DLD1 (cell line): ENCODE data around the gene SMOC2.

ENCODE experiments used
- in situ Hi-C: cut with HindIII; loops from 2 replicates; pipeline ENCODE4 v1.10.0; 2017; ENCODE audit warnings: low sequenced_read_pairs

SMOC2 gene

DNA sequence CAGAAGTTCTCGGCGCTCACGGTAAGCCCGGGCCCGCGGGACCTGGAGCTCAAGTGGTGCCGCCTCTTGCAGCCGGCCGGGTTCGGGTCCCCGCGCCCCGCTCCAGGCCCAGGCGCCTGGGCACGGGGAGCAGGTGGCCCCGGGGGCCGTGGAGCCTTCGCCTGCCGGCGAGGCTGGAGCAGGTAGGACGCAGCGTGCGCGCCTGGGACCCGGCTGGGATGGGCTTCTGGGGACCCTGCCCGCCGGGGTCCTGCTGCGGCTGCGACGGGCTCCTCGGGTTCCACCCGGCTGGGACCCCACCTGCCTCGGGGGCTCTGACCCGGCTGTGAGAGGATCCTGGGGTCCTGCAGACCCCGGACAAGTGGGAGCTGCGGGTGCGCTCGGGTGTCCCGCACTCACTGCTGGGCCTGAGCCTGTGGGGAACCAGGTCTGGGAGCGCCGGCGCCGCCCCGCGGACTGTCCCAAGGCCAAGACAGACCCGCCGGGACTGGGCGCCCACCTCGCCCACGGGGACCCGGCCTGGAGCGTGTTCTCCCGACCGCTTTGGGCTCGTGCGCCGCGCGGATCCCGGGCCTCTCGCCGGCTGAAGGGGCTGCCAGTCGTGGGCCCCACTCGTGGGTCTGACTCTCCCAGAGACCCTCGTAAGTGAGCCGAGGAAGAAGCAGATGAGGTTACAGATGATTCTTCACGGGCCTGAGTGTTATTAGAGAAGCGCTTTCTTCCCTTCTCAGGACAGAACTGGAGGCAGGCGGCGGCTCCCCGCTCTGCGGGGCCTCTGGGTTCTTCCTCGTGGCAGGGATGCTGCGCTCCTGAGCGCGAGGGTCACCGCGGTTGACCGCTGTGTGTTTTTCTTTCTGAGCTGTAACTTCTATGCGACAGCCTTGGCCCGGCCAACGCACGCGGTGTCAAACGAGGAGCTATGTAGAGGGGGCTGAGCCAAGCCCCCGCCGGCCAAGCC, 729 bp downstream of the SMOC2 start:
- in situ Hi-C loops, result no loop called here

DNA sequence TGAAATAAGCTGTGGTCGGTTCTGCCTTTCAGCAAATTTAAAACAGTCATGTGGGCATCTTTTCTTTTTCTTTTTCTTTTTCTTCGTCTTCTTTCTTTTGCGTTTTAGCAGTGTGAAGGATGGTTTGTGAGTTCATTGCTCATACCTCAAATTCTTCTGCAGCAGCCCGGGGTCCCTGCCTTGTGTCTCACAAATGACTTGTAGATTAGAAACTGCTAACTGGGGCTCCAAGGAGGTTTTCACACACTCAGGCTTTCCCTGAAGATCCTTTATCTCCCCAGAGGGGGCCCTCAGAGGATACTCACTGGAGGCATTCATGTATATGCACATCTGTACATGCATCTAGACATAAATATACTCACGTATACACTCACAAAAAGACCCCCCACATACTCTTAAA, 1.7 kb downstream of the SMOC2 start:
- in situ Hi-C loops, result no loop called here

DNA sequence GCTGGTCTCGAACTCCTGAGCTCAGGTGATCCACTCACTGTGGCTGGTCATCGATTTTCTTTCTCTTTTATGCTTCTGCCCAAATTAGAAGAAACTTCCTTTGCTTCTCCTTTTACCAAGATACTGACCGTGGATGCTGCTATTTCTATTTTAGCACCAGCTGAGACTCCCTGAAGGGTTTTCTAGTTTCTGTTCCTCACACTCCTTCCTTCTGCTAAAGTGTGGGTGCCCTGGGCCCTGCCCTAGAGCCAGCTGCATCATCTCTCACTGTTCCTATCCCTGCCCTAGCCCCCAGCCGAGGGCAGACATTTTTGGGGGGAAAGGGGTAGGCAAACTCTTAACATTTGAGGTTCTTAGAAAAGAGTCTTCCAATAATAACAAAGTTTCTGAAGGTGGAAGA, 6.3 kb downstream of the SMOC2 start:
- in situ Hi-C loops, result no loop called here

DNA sequence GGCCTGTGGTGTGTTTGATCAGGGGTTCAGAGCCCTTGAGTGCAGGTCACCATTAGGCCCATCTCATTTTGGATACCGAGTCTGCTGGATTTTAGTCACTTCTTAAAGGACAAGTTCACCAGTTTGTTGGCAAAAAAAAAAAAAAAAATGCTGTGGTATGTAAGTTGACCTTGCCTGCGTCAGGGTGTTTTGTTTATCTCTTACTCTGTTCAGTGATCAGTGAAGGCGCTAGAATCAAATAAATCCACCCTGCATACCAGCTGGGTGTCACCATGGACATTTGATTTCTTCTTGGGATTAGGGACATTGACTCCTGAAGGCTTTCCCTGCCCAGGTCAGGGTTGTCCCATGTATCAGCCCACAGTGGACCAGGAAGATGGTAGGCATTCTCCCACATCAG, 6.7 kb downstream of the SMOC2 start:
- in situ Hi-C loops, result no loop called here

DNA sequence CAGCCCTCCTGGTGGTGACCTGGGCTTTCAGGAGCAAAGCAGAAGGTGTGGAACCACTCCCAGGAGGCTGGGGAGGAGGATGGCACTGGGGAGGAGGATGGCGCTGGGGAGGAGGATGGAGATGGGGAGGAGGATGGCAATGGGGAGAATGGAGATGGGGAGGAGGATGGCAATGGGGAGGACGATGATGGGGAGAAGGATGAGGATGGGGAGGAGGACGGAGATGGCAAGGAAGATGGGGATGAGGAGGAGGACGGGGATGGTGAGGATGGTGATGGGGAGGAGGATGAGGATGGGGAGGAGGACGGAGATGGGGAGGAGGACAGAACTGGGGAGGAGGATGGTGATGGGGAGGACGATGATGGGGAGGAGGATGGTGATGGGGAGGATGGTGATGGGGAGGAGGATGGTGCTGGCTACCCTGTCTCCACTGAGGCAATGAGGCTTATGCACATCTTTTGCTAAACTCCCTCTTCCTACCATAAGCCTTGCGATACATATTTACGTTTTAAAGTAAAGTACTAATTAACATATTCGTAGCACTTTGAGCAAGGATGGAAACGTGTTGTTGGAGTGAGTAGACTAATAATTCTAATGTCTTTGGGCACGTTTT, 7.4 kb downstream of the SMOC2 start:
- in situ Hi-C loops, result no loop called here

DNA sequence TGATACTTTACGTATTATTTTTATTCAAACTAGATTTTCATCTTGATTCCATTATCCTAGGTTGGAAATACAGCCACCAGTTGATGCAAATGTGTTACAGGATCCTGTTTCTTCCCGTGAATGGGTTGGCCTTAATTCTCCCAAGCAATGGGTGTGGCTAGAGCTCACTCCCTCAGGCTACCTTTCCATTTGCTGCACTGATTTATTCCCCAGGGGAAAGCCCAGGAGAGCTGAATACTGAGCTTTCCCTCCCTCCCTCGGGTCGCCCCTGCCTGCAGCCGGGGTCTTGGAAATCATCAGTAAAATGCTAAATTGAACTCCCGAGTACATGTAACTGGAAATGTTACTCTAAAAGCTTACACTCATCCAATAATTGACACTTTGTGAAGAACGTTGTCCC, 9.9 kb downstream of the SMOC2 start:
- in situ Hi-C loops, result no loop called here

DNA sequence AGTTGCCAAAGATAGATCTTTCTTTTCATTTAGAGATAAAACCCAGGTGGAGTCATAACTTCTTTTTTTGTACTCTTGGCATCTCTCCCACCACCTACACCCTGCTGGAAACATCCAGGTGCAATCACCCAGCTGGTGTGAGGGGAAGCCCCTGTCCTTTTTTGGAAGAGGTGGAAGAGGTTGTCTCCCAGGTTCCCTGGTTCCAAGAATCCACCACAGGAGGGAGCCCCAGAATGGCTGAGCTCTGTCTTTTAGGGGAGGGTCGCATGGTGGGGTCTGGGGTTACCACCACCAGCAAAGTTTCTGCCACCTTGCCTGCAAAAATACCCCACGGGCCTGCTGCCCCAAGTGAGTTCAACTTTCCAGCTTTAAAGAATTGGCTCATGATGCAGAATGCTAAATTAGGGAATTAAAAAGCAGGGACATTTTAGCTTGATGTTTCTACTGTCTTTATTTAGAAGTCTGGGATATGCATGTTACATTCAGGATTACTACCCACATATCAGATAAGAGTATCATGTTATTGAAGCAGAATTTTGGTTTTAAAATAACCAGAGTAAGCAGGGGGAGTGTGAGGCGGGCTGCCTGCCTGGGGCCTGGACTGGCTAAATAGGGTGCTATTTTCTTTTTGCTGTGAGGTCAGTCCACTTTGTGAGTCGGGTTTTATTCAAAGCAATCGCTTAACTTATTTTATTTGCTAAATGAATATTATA, 11.0 kb downstream of the SMOC2 start:
- in situ Hi-C loops, result no loop called here

DNA sequence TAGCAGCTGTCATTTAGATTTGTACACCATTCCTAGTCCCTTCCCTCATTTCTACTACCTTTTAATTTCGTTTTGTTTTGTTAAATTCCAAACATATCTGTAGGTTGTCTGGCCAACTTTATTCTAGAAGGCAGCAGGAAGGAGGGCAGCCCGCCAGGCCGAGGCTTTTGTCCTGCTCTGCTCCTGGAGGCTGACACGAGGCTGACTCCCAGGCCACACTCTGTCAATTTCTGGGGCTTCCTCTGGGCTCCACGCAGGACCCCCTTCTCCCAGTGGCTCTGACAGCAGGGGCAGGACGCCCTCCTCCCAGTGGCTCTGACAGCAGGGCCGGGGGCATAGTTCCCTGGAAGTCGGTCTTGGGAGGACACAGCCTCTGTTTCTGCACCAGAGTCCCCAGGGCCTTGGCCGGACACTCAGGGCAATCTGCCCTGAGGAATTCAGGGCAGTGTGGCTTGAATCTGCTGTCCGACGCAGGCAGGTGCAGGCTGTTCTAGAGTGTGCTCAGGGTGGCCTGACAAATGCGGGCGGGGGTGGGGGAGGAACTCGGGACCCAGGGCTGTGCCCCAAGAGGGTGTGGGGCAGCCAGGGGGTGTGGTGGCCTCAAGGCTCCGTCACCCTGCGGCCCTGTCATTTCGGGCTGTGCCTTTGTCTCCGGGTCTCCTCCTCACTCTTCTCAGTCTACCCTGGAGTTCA, 11.8 kb downstream of the SMOC2 start:
- in situ Hi-C loops, result no loop called here

DNA sequence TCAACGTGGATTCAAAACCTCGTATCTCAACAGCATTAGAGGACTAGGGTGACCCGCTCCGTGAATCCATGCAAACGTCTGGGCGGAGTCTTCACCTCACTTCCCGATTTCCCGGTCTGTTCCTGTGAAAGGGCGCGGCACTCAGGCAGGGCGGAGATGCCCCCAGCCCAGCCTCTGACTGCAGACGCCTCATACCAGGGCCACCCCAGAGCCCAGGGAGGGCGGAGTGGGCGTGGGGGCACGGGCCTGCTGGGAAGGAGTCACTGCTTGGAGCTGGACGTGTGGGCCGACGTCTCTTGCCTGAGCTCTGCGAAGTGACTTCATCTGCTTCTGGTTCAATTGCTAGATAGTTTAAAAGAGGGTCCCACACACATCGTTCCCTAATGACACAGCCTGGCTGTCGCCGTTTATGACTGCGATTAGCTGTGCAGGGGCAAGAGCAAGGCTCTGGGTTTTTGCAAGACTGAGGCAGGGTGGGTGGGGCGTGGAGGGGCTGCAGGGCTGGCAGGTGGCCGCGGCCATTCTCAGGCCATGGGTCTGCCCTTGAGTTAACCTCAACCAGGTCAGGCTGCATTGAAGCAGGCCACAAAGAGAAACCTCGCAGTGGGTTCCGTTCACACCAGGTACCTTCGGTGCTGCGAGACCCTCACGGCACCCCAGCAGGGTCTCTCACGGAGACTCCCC, 15.0 kb downstream of the SMOC2 start:
- in situ Hi-C loops, result no loop called here

DNA sequence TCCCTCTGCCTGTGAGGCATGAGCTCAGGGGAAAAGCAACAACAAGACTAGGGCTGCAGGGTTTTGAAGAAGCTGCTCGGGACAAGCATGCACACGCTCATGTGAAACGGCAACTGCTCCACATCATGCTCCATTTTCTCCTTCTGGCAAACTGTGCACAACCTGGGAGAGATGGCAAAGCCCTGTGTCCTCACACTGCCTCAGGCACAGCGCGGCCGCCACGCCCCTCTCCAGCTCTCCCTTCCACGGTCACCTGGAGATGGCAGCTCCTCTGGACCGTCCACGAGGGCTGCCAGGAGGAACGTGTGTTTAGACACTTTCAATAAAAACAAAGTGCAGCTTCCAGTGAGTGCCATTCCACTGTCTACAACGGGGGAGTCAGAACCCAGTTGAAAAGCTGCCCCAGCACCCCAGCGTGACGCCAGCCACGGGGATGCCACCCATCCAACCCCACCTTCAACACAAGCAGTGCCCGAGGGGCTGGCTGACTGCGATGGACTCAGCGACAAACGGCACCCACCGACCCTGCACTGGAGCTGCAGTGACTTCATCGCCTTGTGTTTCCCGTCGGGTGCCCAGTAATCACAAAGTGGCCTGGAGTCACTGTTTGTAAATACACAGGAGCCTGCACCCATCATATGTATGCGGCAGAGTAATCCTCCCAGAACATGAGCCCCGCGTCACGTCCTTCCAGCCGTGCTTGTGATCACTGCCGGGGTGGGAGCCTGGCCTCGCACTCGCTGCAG, 16.1 kb downstream of the SMOC2 start:
- in situ Hi-C loops, result no loop called here

DNA sequence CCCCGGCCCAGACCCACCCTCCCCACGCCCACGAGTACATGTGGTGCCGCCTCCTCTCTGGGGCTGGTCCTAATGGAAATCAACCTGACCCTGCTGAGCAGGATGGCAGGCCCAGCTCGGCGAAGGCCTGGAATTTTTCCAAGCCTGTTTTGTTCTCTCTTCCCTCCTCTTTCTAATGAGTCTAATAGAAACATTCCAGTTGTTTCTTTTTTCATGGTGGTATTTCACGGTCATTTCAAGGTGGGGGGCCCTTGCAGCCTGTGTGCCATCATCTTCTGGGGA, 16.6 kb downstream of the SMOC2 start:
- in situ Hi-C loops, result no loop called here

DNA sequence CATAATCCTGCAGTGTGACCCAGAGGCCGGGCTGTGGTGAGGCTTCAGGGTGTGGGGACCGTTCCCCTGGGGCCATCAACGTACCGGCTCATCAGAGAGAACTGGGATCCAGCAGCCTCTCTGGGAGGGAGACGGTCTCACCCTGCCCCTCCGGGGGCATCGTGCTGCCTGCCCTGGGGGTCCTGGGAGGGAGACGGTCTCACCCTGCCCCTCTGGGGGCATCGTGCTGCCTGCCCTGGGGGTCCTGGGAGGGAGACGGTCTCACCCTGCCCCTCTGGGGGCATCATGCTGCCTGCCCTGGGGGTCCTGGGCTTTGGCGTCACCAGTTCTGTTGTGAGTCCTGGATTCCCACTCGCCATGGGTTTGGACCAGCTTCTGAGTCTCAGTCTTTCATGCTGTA, 17.1 kb downstream of the SMOC2 start:
- in situ Hi-C loops, result no loop called here

DNA sequence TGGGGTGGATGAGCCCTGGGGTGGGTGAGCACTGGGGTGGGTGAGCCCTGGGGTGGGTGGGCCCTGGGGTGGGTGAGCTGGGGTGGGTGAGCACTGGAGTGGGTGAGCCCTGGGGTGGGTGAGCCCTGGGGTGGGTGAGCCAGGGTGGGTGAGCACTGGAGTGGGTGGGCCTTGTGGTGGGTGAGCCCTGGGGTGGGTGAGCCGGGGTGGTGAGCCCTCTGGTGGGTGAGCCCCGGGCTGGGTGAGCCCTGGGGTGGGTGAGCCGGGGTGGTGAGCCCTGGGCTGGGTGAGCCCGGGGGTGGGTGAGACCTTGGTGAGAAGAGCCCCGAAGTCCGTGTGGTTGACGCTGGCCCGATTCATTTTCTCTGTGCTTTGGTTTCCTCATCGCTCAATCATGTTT, 18.6 kb downstream of the SMOC2 start:
- in situ Hi-C loops, result no loop called here

DNA sequence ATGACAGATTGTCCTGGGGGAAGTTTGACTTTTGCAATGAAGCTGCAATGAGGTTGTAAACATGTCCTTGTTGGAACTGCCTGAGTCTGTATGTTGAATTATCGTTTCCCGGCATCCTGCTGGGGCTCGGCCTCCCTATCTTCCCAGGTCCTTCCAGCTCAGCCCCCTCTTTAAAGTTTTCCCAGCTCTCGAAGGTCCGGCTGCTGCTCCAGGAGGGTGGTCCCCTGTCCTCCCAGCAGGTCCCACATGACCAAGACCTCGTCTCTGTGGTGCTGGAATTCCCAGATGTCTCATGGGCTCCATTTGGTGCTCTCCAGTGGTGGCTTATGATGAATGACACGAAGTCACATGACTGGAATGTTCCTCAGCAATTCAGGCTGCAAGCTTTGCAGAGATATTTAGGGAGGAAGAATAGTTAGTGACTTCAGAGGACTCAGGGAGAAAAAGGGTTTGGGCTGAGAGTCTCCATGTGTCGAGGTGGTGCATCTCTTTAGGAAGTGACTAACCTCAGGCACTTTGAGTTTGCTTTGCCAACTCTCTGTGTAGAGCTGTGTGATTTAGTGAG, 21.4 kb downstream of the SMOC2 start:
- in situ Hi-C loops, result no loop called here

DNA sequence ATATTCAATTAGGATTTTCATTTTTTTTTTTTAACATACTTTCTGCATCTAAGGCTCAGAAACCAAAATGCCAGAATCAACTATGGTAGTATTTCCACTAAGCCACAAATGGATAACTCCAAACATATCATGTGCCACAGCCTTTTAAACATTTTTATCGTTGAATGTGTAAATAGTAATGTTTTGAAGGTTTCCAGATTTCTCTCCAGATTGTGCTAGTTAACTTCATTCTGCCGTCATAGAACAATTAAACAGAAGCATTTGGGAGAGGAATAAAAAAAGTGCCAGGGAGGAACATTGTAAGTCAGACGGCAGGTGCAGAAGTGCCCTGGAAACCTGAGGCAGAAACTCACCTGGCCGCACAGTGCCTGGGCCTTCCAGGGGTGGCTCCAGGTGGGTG, 23.6 kb downstream of the SMOC2 start:
- in situ Hi-C loops, result no loop called here

DNA sequence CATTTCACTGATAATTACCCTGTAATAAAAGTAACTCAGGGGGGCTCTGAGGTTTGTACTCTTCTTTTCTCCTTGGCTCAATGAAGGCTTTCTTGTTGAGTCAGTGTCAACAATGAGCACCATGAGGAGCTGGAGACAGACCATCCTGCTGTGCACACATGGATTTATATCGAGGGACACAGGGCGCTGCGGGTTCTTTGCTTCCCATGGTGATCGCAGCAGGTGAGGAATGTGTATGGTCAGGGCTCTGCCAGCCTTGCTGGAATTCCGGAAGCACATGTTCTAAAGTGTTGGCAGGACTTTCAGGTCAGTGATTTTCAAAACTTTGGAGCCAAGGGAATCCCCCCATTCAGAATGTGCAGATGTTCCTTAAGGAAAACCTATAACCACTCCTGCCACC, 27.1 kb downstream of the SMOC2 start:
- in situ Hi-C loops, result no loop called here

DNA sequence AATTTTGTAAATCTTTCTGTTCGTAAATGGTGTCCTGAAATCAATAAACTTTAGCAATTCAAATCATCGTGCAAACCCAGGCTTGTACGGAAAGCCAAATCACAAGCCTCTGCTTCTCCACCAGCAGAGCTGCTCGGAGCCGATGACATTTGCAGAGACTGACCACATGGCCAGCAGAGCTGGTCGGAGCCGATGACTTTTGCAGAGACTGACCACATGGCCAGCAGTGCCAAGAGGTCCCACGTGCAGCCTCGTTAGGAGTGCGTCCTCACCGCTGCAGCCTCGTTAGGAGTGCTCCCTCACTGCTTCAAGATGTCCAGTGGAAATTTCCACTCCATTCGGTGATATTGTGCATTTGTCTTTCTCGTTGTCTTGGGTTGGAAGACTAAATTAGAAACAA, 28.5 kb downstream of the SMOC2 start:
- in situ Hi-C loops, result no loop called here

DNA sequence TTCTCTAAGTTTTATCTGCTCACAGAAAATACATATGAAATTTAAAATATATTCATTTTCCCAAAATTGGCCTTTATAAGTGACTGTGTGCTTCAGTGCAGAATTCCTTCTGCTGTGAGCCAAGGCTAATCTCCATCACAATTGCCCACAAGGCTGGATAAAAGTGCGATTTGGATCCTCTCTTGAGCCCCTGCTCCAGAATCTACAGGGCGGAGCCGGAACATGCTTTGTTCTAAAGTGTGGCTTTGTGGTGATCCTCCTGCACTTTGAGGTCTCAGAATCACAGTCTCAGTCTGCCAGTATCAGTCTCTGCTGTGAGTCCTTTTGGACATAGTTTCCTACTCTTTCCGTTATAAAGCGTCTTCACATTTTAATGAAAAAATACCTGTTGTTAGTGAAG, 28.9 kb downstream of the SMOC2 start:
- in situ Hi-C loops, result no loop called here

DNA sequence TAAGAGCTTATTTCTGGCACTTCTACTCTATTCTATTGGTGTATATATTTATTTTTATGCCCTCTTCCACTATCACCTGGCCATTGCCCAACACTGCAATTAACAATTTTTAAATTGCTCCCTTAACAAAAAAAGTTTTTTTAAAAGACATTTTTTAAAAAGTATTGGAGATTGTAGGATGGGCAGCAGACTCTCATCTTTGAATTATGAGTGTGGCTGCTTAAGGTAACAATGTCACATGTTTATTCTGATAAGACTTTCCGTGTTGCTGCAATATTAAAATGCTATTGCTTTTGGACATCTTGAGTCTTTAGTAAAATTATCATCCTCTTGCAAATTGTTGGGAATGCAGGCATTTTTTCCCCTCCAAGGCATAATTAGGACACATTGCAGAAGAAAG, 31.4 kb downstream of the SMOC2 start:
- in situ Hi-C loops, result no loop called here

DNA sequence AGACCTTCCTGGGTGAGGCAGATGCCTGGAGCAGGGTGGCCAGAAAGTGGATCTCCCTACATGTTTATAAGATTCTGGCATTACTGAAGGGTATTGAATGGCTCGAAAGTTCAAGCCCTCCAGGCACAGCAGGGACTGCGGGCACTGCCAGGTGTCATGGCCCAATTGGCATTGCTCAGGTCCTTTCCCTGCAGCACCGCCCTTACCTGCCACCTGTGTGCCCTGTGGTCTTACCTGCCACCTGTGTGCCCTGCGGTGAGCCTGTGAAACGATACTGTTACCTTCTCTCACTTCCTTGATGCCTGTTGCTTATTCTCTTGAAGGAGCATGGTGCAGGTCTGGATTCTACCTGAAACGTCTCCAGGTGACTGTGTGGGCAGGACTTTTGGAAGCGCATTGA, 32.2 kb downstream of the SMOC2 start:
- in situ Hi-C loops, result no loop called here
